Astrocyte (in vitro differentiated cells and primary cell): ENCODE results near the gene MPP1. TPM values are rescaled to one million over a fixed set of nuclear protein-coding genes. Genes with fewer than 3 reads are reported as not detected.
A peak's percentile ranks its signal among the peaks of the same experiment; 100 is the strongest.

Source experiments
- DNase-seq: peaks from one replicate; pipeline ENCODE4 v3.0.0-alpha.2; 2010; ENCODE audit warnings: low read depth
- FAIRE-seq: peaks from 2 replicates; lab custom pipeline; 2011; peaks lifted over from hg19 to GRCh38; lab: Jason Lieb, UNC
- H2AFZ ChIP-seq: 2 replicates; pipeline ENCODE4 v1.6.0; 2012; ENCODE audit warnings: low read depth, low read length, inconsistent platforms
- H3K27ac ChIP-seq: 2 replicates; pipeline ENCODE4 v1.5.1; 2011; ENCODE audit warnings: low read depth, low read length, inconsistent platforms
- H3K27me3 ChIP-seq: 2 replicates; pipeline ENCODE4 v1.6.0; 2011; ENCODE audit warnings: low read length, inconsistent platforms; ENCODE audit not compliant: insufficient read depth
- H3K36me3 ChIP-seq: 2 replicates; pipeline ENCODE4 v1.5.1; 2011; ENCODE audit warnings: low read length, inconsistent platforms; ENCODE audit not compliant: insufficient read depth
- H3K4me1 ChIP-seq: 2 replicates; pipeline ENCODE4 v1.5.1; 2011; ENCODE audit warnings: low read length, inconsistent platforms; ENCODE audit not compliant: insufficient read depth
- H3K4me2 ChIP-seq: 2 replicates; pipeline ENCODE4 v1.6.0; 2012; ENCODE audit warnings: low read length, inconsistent platforms
- H3K4me3 ChIP-seq: 2 replicates; pipeline ENCODE4 v1.5.1; 2011; ENCODE audit warnings: low read depth, mild to moderate bottlenecking, low read length, inconsistent platforms; ENCODE audit not compliant: insufficient read depth
- H3K79me2 ChIP-seq: 2 replicates; pipeline ENCODE4 v1.6.0; 2012; ENCODE audit warnings: mild to moderate bottlenecking, low read length, inconsistent platforms; ENCODE audit not compliant: insufficient read depth
- H3K9ac ChIP-seq: 2 replicates; pipeline ENCODE4 v1.6.0; 2012; ENCODE audit warnings: mild to moderate bottlenecking, low read length, inconsistent platforms
- H3K9me3 ChIP-seq: 2 replicates; pipeline ENCODE4 v1.5.1; 2012; ENCODE audit warnings: low read depth, mild to moderate bottlenecking, low read length, inconsistent platforms; ENCODE audit not compliant: insufficient read depth
- H4K20me1 ChIP-seq: 2 replicates; pipeline ENCODE4 v1.6.0; 2012; ENCODE audit warnings: low read length, inconsistent platforms; ENCODE audit not compliant: insufficient read depth
- H3K27ac Mint-ChIP-seq: one replicate; pipeline ENCODE4 v1.8.0; 2021; ENCODE audit warnings: mild to moderate bottlenecking, mixed read lengths; ENCODE audit not compliant: unreplicated experiment
- H3K27me3 Mint-ChIP-seq: one replicate; pipeline ENCODE4 v1.8.0; 2021; ENCODE audit warnings: low read depth, mixed read lengths; ENCODE audit not compliant: unreplicated experiment
- H3K36me3 Mint-ChIP-seq: one replicate; pipeline ENCODE4 v1.8.0; 2021; ENCODE audit warnings: low read depth, mixed read lengths; ENCODE audit not compliant: unreplicated experiment
- H3K4me1 Mint-ChIP-seq: one replicate; pipeline ENCODE4 v1.8.0; 2021; ENCODE audit warnings: low read depth, mixed read lengths; ENCODE audit not compliant: unreplicated experiment
- H3K4me3 Mint-ChIP-seq: one replicate; pipeline ENCODE4 v1.8.0; 2021; ENCODE audit warnings: mild to moderate bottlenecking, moderate library complexity, mixed read lengths; ENCODE audit not compliant: unreplicated experiment
- H3K9me3 Mint-ChIP-seq: one replicate; pipeline ENCODE4 v1.8.0; 2021; ENCODE audit warnings: mild to moderate bottlenecking, mixed read lengths; ENCODE audit not compliant: unreplicated experiment
- CTCF ChIP-seq: IDR thresholded peaks from 2 replicates; pipeline ENCODE4 v1.5.1; 2011; ENCODE audit warnings: low read depth, mild to moderate bottlenecking, inconsistent platforms, low read length, moderate library complexity; ENCODE audit not compliant: insufficient read depth
- EZH2 ChIP-seq: IDR thresholded peaks from 2 replicates; pipeline ENCODE4 v1.6.1; 2012; ENCODE audit warnings: mild to moderate bottlenecking, low read length, inconsistent platforms; ENCODE audit not compliant: insufficient read depth
- total RNA-seq: library from RNA; stranded (reverse); gene quantifications from 2 replicates; pipeline ENCODE4 v1.2.1, GENCODE V29; 2021

Gene MPP1
- total RNA-seq, 1 donor from 2014 or later: 9.0 TPM

- no peaks in the 10 kb centered on the region for H3K4me1 ChIP-seq
- H3K4me3 ChIP-seq: no peak overlapping the region
- Mint-ChIP-seq H3K36me3 (no peaks in the 10 kb centered on the region), H3K9me3 (no peaks in the 10 kb centered on the region), H3K27ac (no peak overlapping the region), H3K4me3 (no peak overlapping the region), H3K27me3 (no peaks in the 10 kb centered on the region), H3K4me1 (peaks cover 6% of the 10 kb centered on the region)
- no peak overlapping the region for H2AFZ ChIP-seq
- H3K9me3 ChIP-seq: no peaks in the 10 kb centered on the region
- FAIRE-seq (peak; percentile 32), DNase-seq (no peak)
- H3K79me2 ChIP-seq: no peaks in the 10 kb centered on the region
- H3K36me3 ChIP-seq: no peaks in the 10 kb centered on the region
- TF ChIP-seq CTCF (no peak), EZH2 (no peak)
- H3K27ac ChIP-seq: no peak overlapping the region
- H3K4me2 ChIP-seq: no peak overlapping the region
- H3K9ac ChIP-seq: no peak overlapping the region
- H4K20me1 ChIP-seq: no peaks in the 10 kb centered on the region
- H3K27me3 ChIP-seq: no peaks in the 10 kb centered on the region
Observed at GRCh38 chrX:154784149-154784995, 20.9 kb downstream of the MPP1 start.

GRCh38 chrX:154780968-154781367, 24.3 kb downstream of the MPP1 start:
- TF ChIP-seq CTCF: no peak
- TF ChIP-seq EZH2: no peak
- no peak overlapping the region for H3K9ac ChIP-seq
- H3K27ac ChIP-seq: no peak overlapping the region
- H3K36me3 ChIP-seq: peaks cover 7% of the 10 kb centered on the region
- H3K4me3 Mint-ChIP-seq: no peak overlapping the region
- H3K9me3 ChIP-seq: no peaks in the 10 kb centered on the region
- no peaks in the 10 kb centered on the region for H3K4me1 ChIP-seq
- H3K79me2 ChIP-seq: no peaks in the 10 kb centered on the region
- no peak for FAIRE-seq
- no peaks in the 10 kb centered on the region for H3K27me3 Mint-ChIP-seq
- no peaks in the 10 kb centered on the region for H3K27me3 ChIP-seq
- peaks cover 3% of the 10 kb centered on the region for H4K20me1 ChIP-seq
- peaks cover 7% of the 10 kb centered on the region for H3K36me3 Mint-ChIP-seq
- no peak overlapping the region for H3K4me2 ChIP-seq
- DNase-seq: no peak
- H3K4me3 ChIP-seq: no peak overlapping the region
- no peak overlapping the region for H2AFZ ChIP-seq
- H3K27ac Mint-ChIP-seq: no peak overlapping the region
- peaks cover 11% of the 10 kb centered on the region for H3K4me1 Mint-ChIP-seq
- no peaks in the 10 kb centered on the region for H3K9me3 Mint-ChIP-seq

- Histone ChIP-seq H3K9me3 (no peaks in the 10 kb centered on the region), H3K36me3 (peaks cover 12% of the 10 kb centered on the region), H3K79me2 (no peaks in the 10 kb centered on the region), H4K20me1 (peaks cover 3% of the 10 kb centered on the region), H2AFZ (no peak overlapping the region), H3K4me2 (no peak overlapping the region), H3K27ac (no peak overlapping the region), H3K9ac (no peak overlapping the region), H3K4me1 (peaks cover 2% of the 10 kb centered on the region), H3K27me3 (no peaks in the 10 kb centered on the region), H3K4me3 (no peak overlapping the region)
- Mint-ChIP-seq H3K27ac (peak overlapping the region; percentile 47), H3K27me3 (no peaks in the 10 kb centered on the region), H3K4me1 (peaks cover 6% of the 10 kb centered on the region), H3K4me3 (peak overlapping the region; percentile 54), H3K9me3 (no peaks in the 10 kb centered on the region), H3K36me3 (peaks cover 7% of the 10 kb centered on the region)
- TF ChIP-seq CTCF (no peak), EZH2 (no peak)
- peak; percentile 99 for FAIRE-seq
- peak; percentile 17 for DNase-seq
Observed at GRCh38 chrX:154779261-154779660, 26.0 kb downstream of the MPP1 start.
